Stimulated activated CD8-positive, alpha-beta memory T cell treated with anti-CD3 and anti-CD28 coated beads, Interleukin-7, amount 100 ng/mL, for 1 hour (primary cell): ENCODE measurements around the gene STON1.
"Not testable (repeated sequence)": the region's sequence is repeated elsewhere in the genome, so short reads cannot be mapped to it uniquely, and the experiment has no call there.

Source experiments
- DNase-seq, 2 donors: peaks; one replicate each; pipeline ENCODE4 v3.0.0-alpha.2; 2020; ENCODE audit warnings: low read depth in 2 of 2

STON1 gene

GRCh38 chr2:48528431-48528830 is 1.5 kb upstream of the STON1 start:
- no peak for DNase-seq

- DNase-seq: no peak
Observed at GRCh38 chr2:48529194-48529593, 760 bp upstream of the STON1 start.

GRCh38 chr2:48529676-48530032 is 300 bp upstream of the STON1 start:
- DNase-seq: no peak

- no peak for DNase-seq
Observed at GRCh38 chr2:48531141-48531648, 1.2 kb downstream of the STON1 start.

- no peak for DNase-seq
Observed at GRCh38 chr2:48532174-48532573, 2.2 kb downstream of the STON1 start.

GRCh38 chr2:48532824-48533223 is 2.9 kb downstream of the STON1 start:
- no peak for DNase-seq

GRCh38 chr2:48534781-48535180 is 4.8 kb downstream of the STON1 start:
- no peak for DNase-seq

- no peak for DNase-seq
Observed at GRCh38 chr2:48540237-48540935, 10.4 kb downstream of the STON1 start.

- DNase-seq: no peak
Observed at GRCh38 chr2:48541666-48542389, 11.9 kb downstream of the STON1 start.

- no peak for DNase-seq
Observed at GRCh38 chr2:48543895-48544294, 13.9 kb downstream of the STON1 start.

- DNase-seq: no peak
Observed at GRCh38 chr2:48545244-48545643, 15.3 kb downstream of the STON1 start.

- DNase-seq: no peak
Observed at GRCh38 chr2:48548840-48549239, 18.9 kb downstream of the STON1 start.

GRCh38 chr2:48549972-48550371 is 20.0 kb downstream of the STON1 start:
- DNase-seq: no peak

- no peak for DNase-seq
Observed at GRCh38 chr2:48551548-48551947, 21.6 kb downstream of the STON1 start.

- DNase-seq: not testable (repeated sequence)
Observed at GRCh38 chr2:48555071-48555470, 25.1 kb downstream of the STON1 start.

- no peak for DNase-seq
Observed at GRCh38 chr2:48558456-48558855, 28.5 kb downstream of the STON1 start.

- DNase-seq: no peak
Observed at GRCh38 chr2:48560546-48561209, 30.7 kb downstream of the STON1 start.

- DNase-seq: no peak
Observed at GRCh38 chr2:48562281-48562680, 32.3 kb downstream of the STON1 start.

- no peak for DNase-seq
Observed at GRCh38 chr2:48566592-48567310, 36.8 kb downstream of the STON1 start.

- DNase-seq: no peak
Observed at GRCh38 chr2:48567671-48568070, 37.7 kb downstream of the STON1 start.

- DNase-seq: no peak
Observed at GRCh38 chr2:48568547-48568946, 38.6 kb downstream of the STON1 start.

GRCh38 chr2:48569433-48569832 is 39.5 kb downstream of the STON1 start:
- no peak for DNase-seq
